C4-2B (cell line): ENCODE data around the gene SHISAL2A.

ENCODE experiments used
- CTCF ChIP-seq: fragments of 450-650 bp; conservative IDR thresholded peaks from 2 replicates; pipeline ENCODE4 v1.5.1; 2017; ENCODE audit warnings: mild to moderate bottlenecking
- ZFX ChIP-seq: fragments of 450-650 bp; IDR thresholded peaks from 2 replicates; pipeline ENCODE4 v1.6.1; 2017

GRCh38 chr1:52631759-52632331, 1.1 kb upstream of the SHISAL2A start:
- TF ChIP-seq ZFX (no peak), CTCF (no peak)
